Endometrium (tissue), 2 donors: Measurements from ENCODE around the gene NFKBIL1.
"Not testable (repeated sequence)": the region's sequence is repeated elsewhere in the genome, so short reads cannot be mapped to it uniquely, and the experiment has no call there.

Experiments
- FAIRE-seq: peaks from 2 replicates; lab custom pipeline; 2012; peaks lifted over from hg19 to GRCh38; lab: Jason Lieb, UNC
- donor health status: control.
- donor health status: control.

NFKBIL1 gene

GRCh38 chr6:31580807-31581433 lies 33.5 kb downstream of the NFKBIL1 start:
- no peak for FAIRE-seq

- no peak for FAIRE-seq
These were observed 34.2 kb downstream of the NFKBIL1 start for GRCh38 chr6:31581434-31582229.

GRCh38 chr6:31582230-31582643 lies 34.8 kb downstream of the NFKBIL1 start, which contains the start of gene LTB:
TSS of gene LTB (minus strand) at chr6:31582424. CDS start at chr6:31582417, 7 bp downstream.
- FAIRE-seq, result no peak

GRCh38 chr6:31585491-31585890 lies 38.1 kb downstream of the NFKBIL1 start:
- no peak for FAIRE-seq

- no peak for FAIRE-seq
These were observed 38.6 kb downstream of the NFKBIL1 start, which contains the start of gene LST1 for GRCh38 chr6:31586008-31586407. TSS of gene LST1 (plus strand) at chr6:31586277. CDS start at chr6:31587300, 1,023 bp downstream.

- FAIRE-seq, result no peak
These were observed 39.3 kb downstream of the NFKBIL1 start for GRCh38 chr6:31586599-31587281.

- no peak for FAIRE-seq
These were observed 40.7 kb downstream of the NFKBIL1 start for GRCh38 chr6:31587791-31588777.

GRCh38 chr6:31588871-31589650 lies 41.7 kb downstream of the NFKBIL1 start:
- FAIRE-seq, result no peak

- not testable (repeated sequence) for FAIRE-seq
These were observed 43.3 kb downstream of the NFKBIL1 start for GRCh38 chr6:31590691-31591090.

GRCh38 chr6:31592396-31592771 lies 45.0 kb downstream of the NFKBIL1 start:
- no peak for FAIRE-seq

- FAIRE-seq, result no peak
These were observed 49.6 kb downstream of the NFKBIL1 start for GRCh38 chr6:31597006-31597405.

- no peak for FAIRE-seq
These were observed 59.9 kb downstream of the NFKBIL1 start for GRCh38 chr6:31607317-31607716.
